Stimulated activated CD4-positive, alpha-beta T cell treated with anti-CD3 and anti-CD28 coated beads, Interleukin-15, amount 100 ng/mL, for 48 hours (primary cell): ENCODE data around the gene GAPDH.
"Not testable (repeated sequence)": the region's sequence is repeated elsewhere in the genome, so short reads cannot be mapped to it uniquely, and the experiment has no call there.

Experiments
- DNase-seq, 2 donors: peaks; one replicate each; pipeline ENCODE4 v3.0.0-alpha.2; 2020; ENCODE audit warnings: low read depth in 2 of 2

GAPDH gene

DNA sequence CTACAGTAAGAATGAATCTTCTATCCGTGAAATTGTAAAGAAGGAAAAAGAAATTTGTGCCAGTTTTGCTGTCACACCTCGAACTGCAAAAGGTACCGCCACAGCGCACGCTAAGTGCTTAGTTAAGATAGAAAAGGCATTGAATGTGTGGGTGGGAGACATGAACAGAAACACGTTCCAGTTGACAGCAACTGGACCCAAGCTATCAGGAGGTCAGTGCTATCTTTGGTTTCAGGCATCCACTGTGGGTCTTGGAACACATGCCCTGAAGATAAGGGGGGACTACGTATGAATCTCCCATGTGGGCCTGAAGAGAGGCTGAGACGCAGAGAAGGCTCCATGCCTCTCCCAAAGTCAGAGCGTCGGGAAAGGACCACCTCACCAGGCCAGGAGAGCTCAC is 11.7 kb downstream of the GAPDH start:
- no peak for DNase-seq

GRCh38 chr12:6547566-6547965 is 13.2 kb downstream of the GAPDH start:
- DNase-seq, result no peak

GRCh38 chr12:6547987-6548386 is 13.7 kb downstream of the GAPDH start:
- no peak for DNase-seq

- DNase-seq, result no peak
These were observed 14.2 kb downstream of the GAPDH start for GRCh38 chr12:6548556-6548955.

DNA sequence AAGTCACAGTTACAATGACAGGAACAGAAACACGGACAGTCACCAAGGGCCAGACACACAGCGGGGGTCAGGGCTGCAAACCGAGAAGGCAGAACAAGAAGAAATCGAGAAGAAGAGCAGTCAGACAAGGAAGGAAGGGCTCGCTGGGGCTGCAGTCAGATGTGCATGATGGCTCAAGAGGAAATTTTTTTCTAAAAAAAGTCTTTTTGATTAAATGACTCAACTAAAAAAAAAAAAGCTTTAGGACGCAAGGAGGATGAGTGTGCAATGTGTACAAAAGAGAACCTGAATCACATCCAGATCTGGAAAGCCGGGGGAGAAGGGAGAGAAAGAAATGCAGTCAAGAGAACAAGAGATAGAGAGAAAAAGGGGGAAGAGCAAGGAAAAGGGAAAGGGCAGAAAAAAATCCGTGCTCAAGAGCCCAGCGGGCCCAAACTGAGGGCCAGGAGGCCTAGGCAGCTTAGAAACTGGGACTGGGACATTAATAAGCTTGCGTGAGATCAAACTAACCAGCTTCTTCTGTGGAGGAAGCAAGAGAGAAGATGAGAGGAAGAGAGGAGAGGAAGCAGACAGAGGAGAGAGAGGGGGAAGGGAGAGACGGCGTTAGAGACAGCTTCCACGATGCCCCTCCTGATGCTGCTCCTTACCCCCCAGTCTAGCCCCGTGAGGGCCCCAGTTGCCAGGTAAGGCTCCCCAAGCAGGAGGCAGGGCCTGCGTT is 14.8 kb downstream of the GAPDH start:
- no peak for DNase-seq

GRCh38 chr12:6549684-6550151 is 15.4 kb downstream of the GAPDH start:
- no peak for DNase-seq

DNA sequence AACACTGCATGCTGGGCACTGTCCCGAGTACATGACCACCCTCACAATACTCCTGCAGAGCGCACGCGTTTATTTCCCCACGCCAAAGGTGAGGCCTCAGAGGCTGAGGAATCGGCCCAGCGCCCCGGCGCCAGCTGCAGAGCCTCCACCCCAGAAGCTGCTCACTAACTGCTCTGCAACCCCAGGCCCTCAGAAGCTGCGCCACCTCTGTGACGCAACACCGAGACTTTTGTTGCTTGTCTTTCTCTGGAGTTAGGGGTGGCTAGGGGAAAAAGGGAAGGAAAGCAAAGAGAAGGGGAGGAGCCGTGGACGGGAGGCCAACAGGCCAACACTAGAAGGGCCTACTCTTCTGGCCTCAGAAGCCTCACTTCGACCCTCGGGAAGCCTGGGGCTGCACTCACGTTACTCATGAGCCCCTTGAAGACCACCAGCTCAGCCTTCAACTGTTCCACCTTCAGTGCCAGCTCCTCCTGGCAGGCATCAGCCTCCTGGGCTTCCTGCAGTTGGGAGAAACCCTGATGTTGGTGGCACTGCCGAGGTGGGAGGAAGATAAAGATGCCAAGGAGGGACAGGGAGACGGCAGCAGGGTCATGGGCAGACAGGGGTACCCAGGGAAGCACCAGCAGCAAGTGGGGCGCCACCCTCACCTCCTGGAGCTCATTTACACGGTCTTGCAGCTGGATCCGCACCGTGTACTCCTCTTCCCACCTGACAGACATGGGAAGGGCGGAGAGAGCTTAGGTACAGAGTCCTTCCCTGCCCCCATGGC is 16.2 kb downstream of the GAPDH start:
- DNase-seq, result no peak

- DNase-seq, result no peak
These were observed 16.7 kb downstream of the GAPDH start for GRCh38 chr12:6551063-6551461.

- DNase-seq, result no peak
These were observed 17.3 kb downstream of the GAPDH start for GRCh38 chr12:6551496-6552139.

- DNase-seq, result no peak
These were observed 17.8 kb downstream of the GAPDH start for GRCh38 chr12:6552140-6552551.

- DNase-seq, result no peak
These were observed 18.9 kb downstream of the GAPDH start for GRCh38 chr12:6553051-6553868.

DNA sequence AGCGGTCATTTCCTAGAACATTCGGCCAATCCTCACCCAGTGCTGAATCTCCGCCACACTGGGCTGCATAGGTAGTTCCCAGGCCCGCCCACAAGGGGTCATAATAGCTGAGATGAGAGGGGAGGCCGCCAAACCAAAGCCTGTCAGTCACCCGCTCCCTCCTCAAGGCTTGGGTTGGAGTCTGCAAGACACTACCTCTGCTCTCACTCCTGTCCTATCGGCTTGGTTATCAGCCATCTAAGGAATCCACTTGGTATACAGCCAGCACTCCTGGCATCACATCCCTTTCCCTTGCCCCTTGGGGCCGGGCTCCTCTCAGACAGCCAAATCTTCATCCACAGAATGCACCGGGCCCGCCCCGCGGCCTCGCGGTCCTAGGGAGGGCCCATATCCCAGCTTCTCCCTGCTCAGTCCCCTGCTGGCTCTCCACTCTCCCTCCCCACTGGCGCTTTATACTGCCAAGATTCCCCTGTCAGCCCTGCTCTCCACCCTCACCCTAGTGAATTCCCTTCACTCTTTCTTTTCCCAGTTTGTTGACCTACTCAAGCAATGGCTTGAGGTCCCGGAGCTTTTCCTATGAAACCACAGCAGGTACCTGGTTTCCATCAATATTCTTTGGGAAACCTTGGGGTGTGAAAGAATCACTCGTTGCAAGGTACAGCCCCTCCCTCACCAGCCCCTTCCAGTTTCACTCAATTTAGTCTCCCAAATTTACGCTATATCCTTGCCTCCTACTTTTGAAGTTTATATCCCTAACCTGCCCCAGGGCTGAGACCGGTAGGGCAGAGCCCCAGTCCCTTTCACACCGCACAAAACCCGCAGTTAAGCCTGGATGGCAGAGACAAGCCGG is 20.1 kb downstream of the GAPDH start:
- DNase-seq, result peak; percentile 65 to 73

DNA sequence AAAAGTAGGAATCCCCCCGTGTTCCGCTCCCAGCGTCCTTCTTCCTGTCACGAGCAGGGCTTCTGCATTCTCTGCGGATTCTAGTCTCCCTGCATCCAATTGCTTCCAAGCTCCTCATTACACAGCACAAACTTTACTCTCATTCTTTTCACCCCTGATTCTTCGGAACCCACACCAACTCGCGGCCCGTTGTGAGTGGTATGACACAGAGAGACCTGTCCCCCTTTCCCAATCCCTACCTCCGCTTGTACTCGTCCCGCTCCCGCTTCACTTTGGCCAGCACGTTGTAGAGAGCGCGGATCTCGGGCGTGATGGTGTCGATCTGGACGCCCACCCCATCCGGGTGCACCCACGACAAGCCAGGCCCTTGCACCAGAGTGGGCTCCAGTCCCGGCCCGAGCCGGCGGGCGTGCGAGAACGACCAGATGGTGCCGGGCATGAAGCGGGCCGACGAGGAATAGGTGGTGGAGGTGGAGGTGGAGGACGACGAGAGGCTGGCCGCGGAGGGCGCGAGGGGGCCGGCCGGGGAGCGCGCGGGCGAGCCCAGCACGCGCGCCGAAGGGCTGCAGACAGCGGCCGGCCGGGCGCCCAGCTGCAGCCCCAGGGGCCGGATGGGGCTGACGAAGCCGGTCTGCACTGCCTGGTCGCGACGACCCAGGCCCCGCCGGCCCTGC is 20.8 kb downstream of the GAPDH start:
- DNase-seq, result no peak

GRCh38 chr12:6556496-6556817 is 22.1 kb downstream of the GAPDH start:
- not testable (repeated sequence) for DNase-seq

DNA sequence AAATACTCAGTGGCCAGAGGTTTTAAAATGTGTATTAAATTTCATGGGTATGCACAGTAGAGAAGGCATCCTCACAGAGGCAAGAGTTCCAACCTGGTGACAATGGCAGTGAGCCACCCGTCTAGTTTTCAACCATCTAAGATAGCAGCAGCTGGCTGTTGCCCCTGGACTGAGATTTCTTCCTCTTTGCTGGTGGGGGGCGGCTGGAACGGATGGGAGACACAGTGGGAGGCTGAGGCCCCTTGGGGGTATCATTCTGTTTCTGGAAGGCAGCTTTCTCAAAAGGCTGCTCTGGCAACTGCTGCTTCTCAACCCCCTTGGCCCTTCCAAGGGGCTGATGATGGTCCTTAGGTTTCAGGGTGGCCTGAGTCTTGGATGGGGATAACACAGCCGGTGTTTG is 22.5 kb downstream of the GAPDH start:
- DNase-seq, result no peak

GRCh38 chr12:6558014-6558760 is 23.9 kb downstream of the GAPDH start:
- not testable (repeated sequence) for DNase-seq

DNA sequence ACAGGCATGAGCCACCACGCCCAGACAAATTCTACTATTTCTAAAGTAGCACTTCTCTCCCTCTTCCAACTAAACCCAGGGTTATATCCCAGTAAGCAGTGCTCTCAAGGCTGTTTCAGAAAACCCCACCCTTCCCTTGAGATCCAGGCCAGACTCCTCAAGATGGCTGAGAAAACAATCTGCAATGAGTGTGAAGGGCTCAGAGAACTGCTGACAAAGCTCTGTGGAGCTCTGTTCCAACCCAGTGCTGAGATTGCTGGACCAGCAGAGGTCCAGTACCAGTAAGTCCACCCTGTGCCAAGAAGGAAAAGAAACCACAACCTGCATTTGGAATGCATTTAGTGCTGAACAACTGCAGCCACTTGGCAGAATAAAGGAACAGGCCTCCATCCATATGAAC is 25.2 kb downstream of the GAPDH start:
- no peak for DNase-seq

GRCh38 chr12:6560501-6561205 is 26.3 kb downstream of the GAPDH start:
- no peak for DNase-seq

DNA sequence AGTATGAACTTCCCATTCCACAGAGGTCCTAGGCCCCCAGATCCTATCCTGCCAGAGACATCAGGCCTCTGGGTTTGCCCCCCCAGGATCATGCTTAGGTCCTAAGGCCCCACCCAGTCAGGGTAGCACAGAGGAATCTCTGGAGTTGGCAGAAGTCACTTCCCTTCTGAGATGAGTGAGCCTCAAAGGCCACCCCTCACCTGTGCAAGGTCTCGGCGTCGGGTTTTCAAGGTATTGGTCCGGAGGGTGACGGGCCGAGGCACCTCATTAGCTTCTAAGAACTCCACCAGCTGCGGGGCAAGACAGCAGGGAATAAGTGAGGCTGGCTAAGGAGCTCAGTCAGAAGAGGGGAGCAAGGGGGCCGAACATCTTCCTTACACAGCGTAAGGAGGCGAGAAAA is 28.6 kb downstream of the GAPDH start:
- no peak for DNase-seq
